Smooth muscle cell (in vitro differentiated cells): ENCODE data around the gene RNF187. TPM values are rescaled to one million over a fixed set of nuclear protein-coding genes. Genes with fewer than 3 reads are reported as not detected.

Experiments
- DNase-seq: peaks from one replicate; lab custom pipeline; 2025; ENCODE audit not compliant: unreplicated experiment; lab: John Stamatoyannopoulos, UW
- H2AFZ ChIP-seq: fragments of 200-600 bp; sonication (generic); 2 replicates; pipeline ENCODE4 v1.6.0; 2016; ENCODE audit warnings: antibody characterized with exemption, low read depth, mild to moderate bottlenecking
- H3F3A ChIP-seq: fragments of 200-600 bp; sonication (generic); 2 replicates; pipeline ENCODE4 v1.6.0; 2017; ENCODE audit warnings: antibody characterized with exemption, low read depth
- H3K27ac ChIP-seq: fragments of 200-600 bp; sonication (generic); 2 replicates; pipeline ENCODE4 v1.5.1; 2016; ENCODE audit warnings: low read depth, mild to moderate bottlenecking
- H3K27me3 ChIP-seq: fragments of 200-600 bp; sonication (generic); 2 replicates; pipeline ENCODE4 v1.6.1; 2016; ENCODE audit warnings: low read depth, mild to moderate bottlenecking
- H3K36me3 ChIP-seq: fragments of 200-600 bp; sonication (generic); 2 replicates; pipeline ENCODE4 v1.5.1; 2016; ENCODE audit warnings: low read depth
- H3K4me1 ChIP-seq: fragments of 200-600 bp; sonication (generic); 2 replicates; pipeline ENCODE4 v1.5.1; 2016; ENCODE audit warnings: low read depth
- H3K4me2 ChIP-seq: fragments of 200-600 bp; sonication (generic); 2 replicates; pipeline ENCODE4 v1.6.0; 2016; ENCODE audit warnings: mild to moderate bottlenecking
- H3K4me3 ChIP-seq: fragments of 200-600 bp; sonication (generic); 2 replicates; pipeline ENCODE4 v1.5.1; 2016; ENCODE audit warnings: mild to moderate bottlenecking
- H3K79me2 ChIP-seq: fragments of 200-600 bp; sonication (generic); 2 replicates; pipeline ENCODE4 v1.6.0; 2016; ENCODE audit warnings: low read depth, mild to moderate bottlenecking
- H3K9ac ChIP-seq: fragments of 200-600 bp; sonication (generic); 2 replicates; pipeline ENCODE4 v1.6.0; 2016; ENCODE audit warnings: low read depth
- H3K9me3 ChIP-seq: fragments of 200-600 bp; sonication (generic); replicated peaks from 2 replicates; pipeline ENCODE4 v1.5.1; 2016; ENCODE audit warnings: low read depth
- H4K20me1 ChIP-seq: fragments of 200-600 bp; sonication (generic); 2 replicates; pipeline ENCODE4 v1.6.0; 2016; ENCODE audit warnings: low read depth
- WGBS: methylation state at CpG from one replicate; pipeline ENCODE4 v1.1.7; 2016; ENCODE audit warnings: low lambda C conversion rate; 5-methylcytosine and 5-hydroxymethylcytosine counted together
- polyA plus RNA-seq: library from polyadenylated mRNA; unstranded; fragments of >200 nt; fragmentation: Nextera tagmentation; extraction: Ambion mirVana; gene quantifications from 2 replicates; pipeline ENCODE4 v1.2.1, GENCODE V29; 2016
- total RNA-seq: library from RNA; depleted of rRNA; stranded (reverse); fragments of >200 nt; gene quantifications from 2 replicates; pipeline ENCODE4 v1.2.3, GENCODE V29; 2014
- TF ChIP-seq, protein P1 (sequence below): fragments of 200-600 bp; sonication (generic); IDR thresholded peaks from 2 replicates; pipeline ENCODE4 v1.5.1; 2017; ENCODE audit warnings: borderline replicate concordance, mild to moderate bottlenecking, antibody characterized with exemption; ENCODE audit not compliant: insufficient read depth, poor library complexity, severe bottlenecking

The RNF187 gene
- total and polyA plus RNA-seq, 2 experiments from 2014 or later, result 35.9 to 150 TPM

DNA sequence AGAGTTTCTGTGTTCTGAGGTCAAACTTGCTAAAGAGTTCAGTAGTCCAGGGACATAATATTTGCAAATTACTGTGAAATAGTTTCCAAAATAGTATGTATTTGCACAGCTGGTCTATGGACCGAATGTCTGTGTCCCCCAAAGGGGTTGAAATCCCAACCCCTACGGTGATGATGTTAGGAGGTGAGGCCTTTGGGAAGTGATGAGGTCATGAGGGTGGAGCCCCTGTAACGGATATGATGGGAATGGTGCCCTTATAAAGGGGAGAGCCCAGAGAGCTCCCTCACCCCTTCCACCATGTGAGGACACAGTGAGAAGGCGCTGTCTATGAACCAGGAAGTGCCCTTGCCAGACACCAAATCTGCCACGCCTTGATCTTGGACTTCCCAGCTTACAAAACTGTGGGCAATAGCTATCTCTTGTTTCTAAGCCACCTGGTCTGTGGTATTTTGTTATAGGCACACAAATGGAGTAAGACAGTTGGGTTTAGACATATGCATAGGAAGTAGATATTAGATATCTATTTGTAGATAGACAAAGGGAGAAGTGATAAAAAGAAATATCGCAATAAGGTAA lies 21.7 kb downstream of the RNF187 start:
- no peaks in the 10 kb centered on the region for H4K20me1 ChIP-seq
- no peaks in the 10 kb centered on the region for H3K79me2 ChIP-seq
- no peak overlapping the region for H3K27ac ChIP-seq
- 74% methylated on average over 6 of the region's 6 CpGs for WGBS
- H3K4me1 ChIP-seq, result no peaks in the 10 kb centered on the region
- H3K9me3 ChIP-seq, result no peaks in the 10 kb centered on the region
- no peak overlapping the region for H3K4me2 ChIP-seq
- TF ChIP-seq, protein P1, sequence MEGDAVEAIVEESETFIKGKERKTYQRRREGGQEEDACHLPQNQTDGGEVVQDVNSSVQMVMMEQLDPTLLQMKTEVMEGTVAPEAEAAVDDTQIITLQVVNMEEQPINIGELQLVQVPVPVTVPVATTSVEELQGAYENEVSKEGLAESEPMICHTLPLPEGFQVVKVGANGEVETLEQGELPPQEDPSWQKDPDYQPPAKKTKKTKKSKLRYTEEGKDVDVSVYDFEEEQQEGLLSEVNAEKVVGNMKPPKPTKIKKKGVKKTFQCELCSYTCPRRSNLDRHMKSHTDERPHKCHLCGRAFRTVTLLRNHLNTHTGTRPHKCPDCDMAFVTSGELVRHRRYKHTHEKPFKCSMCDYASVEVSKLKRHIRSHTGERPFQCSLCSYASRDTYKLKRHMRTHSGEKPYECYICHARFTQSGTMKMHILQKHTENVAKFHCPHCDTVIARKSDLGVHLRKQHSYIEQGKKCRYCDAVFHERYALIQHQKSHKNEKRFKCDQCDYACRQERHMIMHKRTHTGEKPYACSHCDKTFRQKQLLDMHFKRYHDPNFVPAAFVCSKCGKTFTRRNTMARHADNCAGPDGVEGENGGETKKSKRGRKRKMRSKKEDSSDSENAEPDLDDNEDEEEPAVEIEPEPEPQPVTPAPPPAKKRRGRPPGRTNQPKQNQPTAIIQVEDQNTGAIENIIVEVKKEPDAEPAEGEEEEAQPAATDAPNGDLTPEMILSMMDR, result no peak
- no peak for DNase-seq
- H3K4me3 ChIP-seq, result no peak overlapping the region
- no peak overlapping the region for H3K9ac ChIP-seq
- H2AFZ ChIP-seq, result no peak overlapping the region
- H3F3A ChIP-seq, result no peaks in the 10 kb centered on the region
- no peaks in the 10 kb centered on the region for H3K36me3 ChIP-seq
- peaks cover 31% of the 10 kb centered on the region for H3K27me3 ChIP-seq

DNA sequence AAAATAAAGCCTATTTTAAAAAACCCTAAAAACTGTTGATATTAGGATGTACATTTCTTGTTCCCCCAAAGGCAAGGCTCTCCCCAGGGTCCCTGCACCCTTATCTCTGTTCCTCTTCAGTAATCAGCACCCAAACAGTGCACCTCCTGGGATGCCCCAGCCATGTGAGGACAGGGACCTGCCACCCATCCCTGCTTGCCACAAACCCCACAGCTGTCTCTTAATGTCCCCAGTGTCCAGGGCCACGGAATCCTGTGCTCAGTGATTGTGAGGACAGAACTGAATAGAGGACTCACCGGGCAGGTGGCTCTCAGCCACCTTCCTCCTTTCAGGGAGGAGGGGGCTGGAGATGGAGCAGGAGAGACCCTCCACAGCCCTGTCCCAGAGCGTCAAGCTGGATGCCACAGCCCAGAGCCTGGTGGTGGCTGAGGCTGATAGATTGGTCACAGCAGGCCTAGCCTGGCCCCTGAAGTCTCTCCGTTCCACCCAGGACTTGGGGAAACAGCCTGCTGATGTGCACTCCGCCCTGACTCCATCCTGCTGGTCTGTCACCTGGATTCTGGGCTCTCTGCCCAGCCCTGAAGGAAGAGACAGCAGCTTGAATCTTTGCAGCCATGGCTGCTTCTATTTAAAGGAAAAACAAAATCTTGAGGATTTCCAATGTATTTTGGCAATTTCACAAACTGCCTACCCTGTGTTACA lies 23.1 kb downstream of the RNF187 start:
- Histone ChIP-seq H3F3A (no peaks in the 10 kb centered on the region), H3K4me2 (no peak overlapping the region), H3K9me3 (no peaks in the 10 kb centered on the region), H3K79me2 (no peaks in the 10 kb centered on the region), H3K4me3 (no peak overlapping the region), H2AFZ (no peak overlapping the region), H3K27me3 (peaks cover 32% of the 10 kb centered on the region), H3K27ac (no peak overlapping the region), H3K9ac (no peak overlapping the region), H3K36me3 (no peaks in the 10 kb centered on the region), H3K4me1 (no peaks in the 10 kb centered on the region), H4K20me1 (no peaks in the 10 kb centered on the region)
- TF ChIP-seq, protein P1, result no peak
- 67% methylated on average over 4 of the region's 5 CpGs for WGBS
- DNase-seq, result no peak

DNA sequence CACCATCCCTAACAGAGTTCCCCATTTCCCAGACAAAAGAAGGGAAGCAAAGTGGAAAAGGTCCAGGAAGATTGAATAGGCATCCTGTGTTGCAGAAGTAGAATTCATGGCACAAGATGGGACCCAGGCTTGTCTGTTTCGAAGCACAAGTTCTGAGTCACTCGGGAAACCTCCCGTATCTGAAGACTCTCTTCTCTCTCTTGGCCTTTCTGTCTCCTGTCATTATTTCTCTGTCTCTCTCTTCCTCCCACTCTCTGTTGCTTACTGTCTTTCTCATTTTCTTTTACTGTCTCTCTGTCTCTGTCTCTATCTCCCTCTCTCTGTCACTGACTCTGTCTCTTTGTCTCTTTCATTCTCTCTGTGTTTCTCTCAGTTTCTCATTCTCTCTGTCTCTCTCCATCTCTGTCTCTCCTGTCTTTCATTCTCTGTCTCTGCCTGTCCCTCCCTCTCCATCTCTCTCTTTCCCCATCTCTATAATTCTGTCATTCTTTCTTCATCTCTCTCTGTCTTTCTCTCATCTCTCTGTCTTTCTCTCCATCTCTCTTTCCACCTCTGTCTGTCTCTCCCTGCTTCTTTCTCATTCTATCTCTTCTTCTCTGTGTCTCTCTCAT lies 23.7 kb downstream of the RNF187 start:
- no peaks in the 10 kb centered on the region for H3F3A ChIP-seq
- 57% methylated on average over 3 of the region's 3 CpGs for WGBS
- H3K4me1 ChIP-seq, result no peaks in the 10 kb centered on the region
- H3K27ac ChIP-seq, result no peak overlapping the region
- H3K4me3 ChIP-seq, result no peak overlapping the region
- peaks cover 39% of the 10 kb centered on the region for H3K27me3 ChIP-seq
- H3K79me2 ChIP-seq, result no peaks in the 10 kb centered on the region
- H4K20me1 ChIP-seq, result no peaks in the 10 kb centered on the region
- no peaks in the 10 kb centered on the region for H3K36me3 ChIP-seq
- H3K9ac ChIP-seq, result no peak overlapping the region
- DNase-seq, result no peak
- H3K4me2 ChIP-seq, result no peak overlapping the region
- H2AFZ ChIP-seq, result no peak overlapping the region
- no peaks in the 10 kb centered on the region for H3K9me3 ChIP-seq
- TF ChIP-seq, protein P1, result no peak
